ENCODE results near the gene RIMBP3B.
"Not testable (repeated sequence)": the region's sequence is repeated elsewhere in the genome, so short reads cannot be mapped to it uniquely, and the experiment has no call there.

The RIMBP3B gene

DNA sequence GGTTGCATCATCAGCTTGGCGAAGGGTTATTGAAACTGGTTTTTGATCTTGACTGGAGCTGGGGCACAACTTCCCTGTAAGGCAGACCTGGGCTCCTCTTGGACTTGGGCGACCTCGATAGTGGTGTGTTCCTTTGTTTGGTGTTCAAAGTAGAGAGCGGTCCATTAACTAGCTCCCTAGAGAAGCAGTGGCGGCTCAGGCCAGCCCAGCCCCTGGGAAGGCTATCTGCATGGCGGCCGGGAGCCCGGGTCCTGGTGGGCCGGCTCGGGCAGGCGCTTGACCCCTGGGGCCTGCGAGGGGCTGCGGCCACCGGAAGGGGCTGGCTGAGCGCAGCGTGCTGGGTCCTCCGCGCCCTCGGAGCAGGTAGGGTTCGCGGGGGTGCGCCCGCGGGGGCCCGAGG, 32.8 kb downstream of the RIMBP3B start:
- not testable (repeated sequence) for DNase-seq (ENCODE audit: low read depth in 2 of 2)

- not testable (repeated sequence) for DNase-seq (ENCODE audit: low read depth in 2 of 2)
These were observed 33.7 kb downstream of the RIMBP3B start, which contains the start of gene HIC2 for GRCh38 chr22:21417227-21417746. HIC2 (plus strand) TSS chr22:21417371; CDS start chr22:21442832, 25,461 bp downstream.

- not testable (repeated sequence) for DNase-seq (ENCODE audit: low read depth in 2 of 2)
These were observed 34.3 kb downstream of the RIMBP3B start for GRCh38 chr22:21417853-21418252.

DNA sequence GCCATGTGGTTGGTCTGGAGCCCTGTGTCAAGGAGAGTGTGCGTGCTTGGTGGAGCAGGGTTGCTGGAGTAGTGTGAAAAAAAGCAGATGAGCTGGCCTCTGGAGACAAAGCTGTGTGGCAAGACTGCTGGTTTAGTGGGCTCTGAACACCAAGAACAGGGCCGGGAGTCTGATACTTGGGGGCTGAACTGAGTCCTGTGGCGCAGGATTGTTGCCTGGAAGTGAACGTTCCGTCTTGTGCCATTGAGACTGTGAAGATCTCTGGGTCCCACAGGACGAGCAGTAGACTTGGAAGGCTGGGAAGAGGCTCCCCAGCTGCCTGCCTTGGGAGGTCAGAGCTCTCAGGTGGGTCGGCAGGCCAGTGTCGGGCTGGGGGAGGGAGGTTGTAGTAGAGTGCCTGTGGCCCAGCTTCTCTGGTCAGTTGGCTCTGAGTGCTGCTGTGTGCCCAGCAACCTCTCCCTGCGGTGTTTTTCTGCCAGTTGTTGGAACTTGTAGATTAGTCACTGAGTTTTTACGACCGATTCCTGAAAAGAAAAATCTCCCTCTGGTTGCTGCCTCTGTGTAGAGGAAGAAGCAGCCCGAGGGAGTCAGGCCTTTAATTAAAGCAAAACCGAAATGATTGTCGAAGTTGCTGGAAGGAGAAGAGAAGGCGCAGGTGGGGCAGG, 35.6 kb downstream of the RIMBP3B start:
- not testable (repeated sequence) for DNase-seq (ENCODE audit: low read depth in 2 of 2)

DNA sequence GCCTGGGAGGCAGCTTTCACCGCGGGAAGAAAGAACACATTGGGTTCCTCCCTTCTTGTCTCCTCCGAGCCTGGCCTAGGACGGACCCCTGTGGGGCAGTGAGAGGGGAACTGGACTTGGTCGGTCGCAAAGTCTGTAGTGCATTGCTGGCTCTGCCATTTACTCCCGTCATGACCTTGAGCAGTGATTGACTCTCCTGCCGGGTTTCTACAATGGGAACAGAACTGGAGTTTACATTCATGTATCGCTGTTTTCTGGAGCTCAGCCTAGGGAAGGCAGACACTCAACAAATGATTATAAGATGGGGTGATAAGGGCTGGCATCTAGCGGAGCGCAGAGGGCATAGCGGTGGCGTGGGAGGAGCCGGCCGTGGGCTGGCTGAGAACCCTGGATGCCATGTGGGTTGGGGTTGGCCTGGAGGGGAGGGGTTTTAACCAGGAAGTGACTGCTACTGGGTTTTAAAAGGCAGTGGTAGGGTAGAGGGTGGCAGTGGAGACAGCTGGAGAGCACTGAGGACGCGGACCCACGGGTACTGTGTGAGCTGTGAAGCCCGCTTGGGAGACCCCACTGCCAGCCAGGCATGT, 36.7 kb downstream of the RIMBP3B start:
- not testable (repeated sequence) for DNase-seq (ENCODE audit: low read depth in 2 of 2)

DNA sequence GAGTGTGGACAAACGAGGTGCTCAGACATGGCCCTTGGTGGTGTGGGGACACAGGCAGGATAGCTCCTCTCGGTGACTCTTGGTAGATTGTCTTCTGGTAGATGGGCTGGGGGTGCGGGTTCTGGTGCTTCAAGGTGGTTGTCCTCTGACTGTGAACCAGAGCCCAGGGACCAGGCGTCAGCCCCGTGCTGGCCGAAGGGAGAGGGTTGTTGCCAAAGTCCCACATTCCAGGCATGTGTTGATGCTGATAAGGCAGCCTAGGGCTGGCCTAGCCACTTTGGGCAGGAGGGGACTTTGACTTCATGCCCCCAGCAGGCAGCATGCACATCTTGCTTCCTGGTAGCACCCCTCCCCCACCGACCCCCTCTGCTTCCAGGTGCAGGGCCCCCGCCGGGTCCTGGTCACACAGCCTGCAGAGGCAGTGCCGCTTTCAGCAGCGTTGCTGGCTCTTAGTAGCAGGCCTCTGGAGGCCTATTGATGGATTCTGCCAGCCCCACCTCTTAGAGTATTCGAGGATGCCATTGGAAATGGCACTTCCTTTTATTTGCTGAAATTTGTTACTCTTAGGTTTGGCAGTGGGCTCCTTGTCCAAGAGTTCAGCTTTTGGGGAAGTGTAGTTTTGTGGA, 40.6 kb downstream of the RIMBP3B start:
- not testable (repeated sequence) for DNase-seq (ENCODE audit: low read depth in 2 of 2)

DNA sequence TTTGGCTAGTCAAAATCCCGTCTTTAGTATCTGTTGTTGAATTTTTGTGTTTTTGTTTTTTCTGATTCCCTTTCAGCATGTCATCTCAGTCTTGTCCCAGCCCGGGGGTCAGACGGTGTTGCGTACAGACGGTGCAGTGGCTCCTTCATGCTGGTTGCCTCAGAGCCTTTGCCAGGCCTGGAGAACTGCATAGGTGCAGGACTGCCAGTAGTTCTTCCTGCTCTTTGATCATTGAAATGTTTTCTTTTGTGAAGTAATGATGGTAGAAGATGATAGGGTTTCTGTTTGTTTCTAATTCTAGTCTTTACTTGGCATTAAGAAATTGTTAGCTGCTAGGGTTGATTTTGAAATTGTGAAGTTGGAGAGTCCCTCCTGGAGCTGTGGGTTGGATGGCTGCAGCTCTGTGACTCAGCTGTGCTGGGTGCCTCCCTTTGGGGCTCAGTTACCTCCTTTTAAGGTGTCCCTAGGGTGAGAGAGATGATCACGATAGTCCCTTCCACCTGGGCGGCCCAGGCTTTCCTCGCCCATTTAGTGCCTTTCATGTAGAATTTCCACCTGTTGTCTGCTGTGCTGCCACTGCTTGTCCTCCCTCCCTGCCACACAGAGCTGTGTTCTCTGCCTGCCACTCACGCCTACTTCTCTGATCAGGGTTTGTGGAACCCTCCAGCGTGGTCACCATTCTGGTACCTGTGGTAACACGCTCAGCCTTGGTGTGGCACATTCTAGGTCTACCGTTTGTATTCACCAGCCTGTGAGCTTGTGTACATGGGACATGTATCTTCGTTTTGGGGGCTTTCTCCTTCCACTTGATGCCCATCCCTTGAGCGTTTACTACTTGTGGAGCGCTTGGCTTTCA, 51.1 kb downstream of the RIMBP3B start:
- DNase-seq (ENCODE audit: low read depth in 2 of 2), result not testable (repeated sequence)

GRCh38 chr22:21435998-21436810, 52.7 kb downstream of the RIMBP3B start:
- DNase-seq (ENCODE audit: low read depth in 2 of 2), result not testable (repeated sequence)

DNA sequence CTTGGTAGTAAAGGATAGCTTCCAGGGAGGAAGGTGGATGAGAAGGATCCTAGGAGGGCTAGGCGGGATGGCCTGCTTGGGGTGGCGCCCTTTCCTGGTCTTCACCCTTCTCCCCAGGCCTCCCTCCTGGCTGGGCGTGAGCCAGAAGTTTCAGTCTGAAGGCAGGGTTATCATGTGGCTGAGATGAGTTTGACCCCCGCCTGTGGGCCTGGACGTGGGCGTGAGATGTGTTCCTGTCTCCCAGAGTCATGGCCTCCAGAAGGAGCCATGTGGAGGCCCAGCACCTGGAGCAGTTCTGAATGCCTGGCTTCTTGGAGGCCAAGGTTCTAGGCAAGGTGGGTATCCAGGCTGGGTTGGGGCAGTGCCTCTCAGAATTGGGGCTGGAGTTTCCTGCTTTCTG, 54.5 kb downstream of the RIMBP3B start:
- not testable (repeated sequence) for DNase-seq (ENCODE audit: low read depth in 2 of 2)

Data from stimulated activated CD8-positive, alpha-beta memory T cell treated with anti-CD3 and anti-CD28 coated beads, Interleukin-15, amount 100 ng/mL, for 4 hours (primary cell).